ENCODE data around the gene NCAM2.
"Not testable (repeated sequence)": the region's sequence is repeated elsewhere in the genome, so short reads cannot be mapped to it uniquely, and the experiment has no call there.

Gene NCAM2

DNA sequence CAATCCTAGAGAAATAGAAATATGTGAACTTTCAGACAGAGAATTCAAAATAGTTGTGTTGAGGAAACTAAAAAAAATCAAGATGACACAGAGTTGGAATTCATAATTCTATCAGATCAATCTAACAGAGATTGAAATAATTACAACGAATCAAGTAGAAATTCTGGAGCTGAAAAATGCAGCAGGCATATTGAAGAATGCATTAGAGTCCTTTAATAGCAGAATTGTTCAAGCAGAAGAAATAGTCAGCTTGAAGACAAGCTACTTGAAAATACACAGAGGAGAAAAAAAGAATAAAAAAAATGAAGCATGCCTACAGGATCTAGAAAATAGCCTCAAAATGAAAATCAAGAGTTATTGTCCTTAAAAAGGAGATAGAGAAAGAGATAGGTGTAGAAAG is 347.1 kb downstream of the NCAM2 start:
- DNase-seq: no peak

DNA sequence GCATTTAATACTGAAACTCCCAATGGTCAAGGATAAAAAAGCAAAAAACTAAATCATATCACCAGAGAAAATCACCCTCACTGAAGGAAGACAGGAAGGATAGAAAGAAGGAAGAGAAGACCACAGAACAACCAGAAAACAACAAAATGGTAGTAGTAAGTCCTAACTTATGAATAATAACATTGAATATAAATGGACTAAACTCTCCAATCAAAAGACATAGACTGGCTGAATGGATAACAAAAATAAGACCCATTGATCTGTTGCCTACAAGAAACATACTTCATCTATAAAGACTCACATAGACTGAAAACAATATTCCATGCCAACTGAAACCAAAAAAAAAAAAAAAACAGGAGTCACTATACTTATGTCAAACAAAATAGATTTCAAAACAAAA is 347.7 kb downstream of the NCAM2 start:
- no peak for DNase-seq

DNA sequence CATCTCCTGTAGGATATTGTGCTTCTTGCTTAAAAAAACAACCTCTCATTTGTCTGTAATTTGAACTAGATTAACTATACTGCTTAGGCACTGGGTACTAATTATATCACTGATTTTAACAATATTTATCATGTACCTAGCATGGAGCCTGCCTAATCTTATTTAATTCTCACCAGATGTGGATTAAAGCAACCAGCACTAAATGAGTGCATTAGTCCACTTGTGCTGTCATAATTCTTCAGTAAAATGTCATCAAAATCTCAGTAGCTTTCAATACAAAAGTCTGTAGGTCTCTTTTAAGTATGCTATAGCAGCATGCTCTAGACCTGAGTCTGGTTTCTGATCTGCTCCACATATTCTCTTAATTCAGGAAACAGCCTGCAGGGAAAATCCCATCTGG is 368.1 kb downstream of the NCAM2 start:
- DNase-seq: no peak

DNA sequence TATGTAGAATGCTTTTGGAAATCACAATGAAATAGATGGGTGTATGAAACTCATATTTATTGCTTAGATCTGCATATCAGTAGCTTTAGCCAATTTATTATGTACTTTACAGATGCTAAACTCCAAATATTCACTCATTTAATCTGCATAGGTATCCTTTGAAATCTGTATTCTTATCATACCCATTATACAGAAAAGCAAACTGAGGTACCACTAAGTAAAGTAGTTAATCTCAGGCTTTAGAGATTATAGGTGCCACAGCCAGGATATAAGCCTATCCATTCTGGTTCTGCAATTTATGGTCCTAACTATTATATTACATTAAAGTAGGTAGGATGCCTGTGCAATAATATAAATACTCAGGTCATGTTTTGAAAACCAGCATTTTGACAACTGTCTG is 369.4 kb downstream of the NCAM2 start:
- DNase-seq: no peak

DNA sequence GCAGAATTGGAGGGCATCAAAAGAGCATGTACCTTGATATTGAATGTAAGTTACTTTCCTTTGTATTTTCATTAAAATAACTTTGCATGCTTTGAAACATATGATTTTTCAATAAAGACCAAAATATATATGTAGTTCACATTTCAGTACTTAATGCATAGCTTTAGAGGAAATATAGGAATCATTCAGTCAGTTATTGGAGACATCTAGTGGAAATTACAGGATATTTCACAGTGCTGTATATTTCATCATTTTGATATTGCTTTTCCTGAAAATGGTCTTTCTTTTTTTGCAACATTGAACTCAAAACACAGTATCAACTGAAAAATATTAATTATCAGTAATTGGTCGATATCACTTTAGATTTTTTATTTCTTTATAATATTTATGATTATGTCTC is 375.8 kb downstream of the NCAM2 start:
- DNase-seq: peak in 2 of 4 experiments; percentile 3

DNA sequence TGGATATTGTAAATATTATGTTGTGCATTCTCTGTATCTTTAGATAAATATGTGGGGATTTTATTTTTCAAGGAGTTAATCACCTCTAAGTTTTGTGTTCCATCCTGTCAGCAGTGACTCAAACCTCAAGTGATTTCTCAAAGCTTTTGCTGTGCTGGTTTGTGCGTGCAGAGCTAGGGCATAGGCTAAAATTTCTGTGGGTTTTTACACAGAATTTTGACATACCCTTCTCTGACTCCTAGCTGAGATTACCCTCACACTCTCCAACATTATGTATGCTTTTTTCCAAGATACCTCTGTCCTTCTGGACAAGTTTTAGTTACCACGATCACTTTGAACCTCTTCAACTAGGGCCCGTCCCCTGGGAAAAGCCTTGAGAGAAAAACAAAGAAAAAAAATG is 384.9 kb downstream of the NCAM2 start:
- DNase-seq: no peak

DNA sequence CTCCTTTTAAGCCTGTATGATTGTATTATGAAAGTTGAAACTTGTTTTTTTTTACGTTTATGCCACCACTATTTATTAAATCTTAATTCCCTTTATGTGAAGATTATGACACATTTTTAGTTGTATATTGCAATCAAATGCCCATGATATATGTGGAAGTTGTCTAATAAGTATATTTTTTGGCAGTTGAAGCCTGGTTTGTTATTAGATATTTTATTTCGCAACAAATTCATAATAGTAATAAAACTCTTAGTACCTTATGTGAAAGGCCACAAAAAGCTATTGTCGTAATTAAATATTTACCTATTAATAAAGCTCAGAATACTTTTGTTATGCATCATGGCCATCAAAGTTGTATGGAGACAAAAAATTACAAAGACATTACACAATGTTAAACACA is 386.8 kb downstream of the NCAM2 start:
- DNase-seq: no peak

DNA sequence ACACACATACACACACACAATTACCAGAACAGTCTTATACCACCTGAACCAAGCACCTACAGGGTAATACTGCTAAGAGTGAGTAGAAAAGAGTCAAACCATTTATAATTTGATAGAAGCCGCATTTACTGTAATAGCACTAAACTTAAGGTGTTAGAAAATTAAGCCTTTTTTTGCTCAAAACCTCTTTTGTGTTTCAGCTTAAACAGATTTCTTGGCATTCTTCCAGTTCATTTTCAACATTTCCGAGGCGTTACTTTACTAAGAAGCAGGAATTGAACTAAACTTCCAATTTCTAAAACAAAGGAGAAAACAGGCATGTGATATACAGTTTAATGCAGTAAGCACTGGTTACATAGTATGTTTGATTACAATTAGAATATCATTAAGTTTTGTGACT is 387.2 kb downstream of the NCAM2 start:
- DNase-seq: no peak

DNA sequence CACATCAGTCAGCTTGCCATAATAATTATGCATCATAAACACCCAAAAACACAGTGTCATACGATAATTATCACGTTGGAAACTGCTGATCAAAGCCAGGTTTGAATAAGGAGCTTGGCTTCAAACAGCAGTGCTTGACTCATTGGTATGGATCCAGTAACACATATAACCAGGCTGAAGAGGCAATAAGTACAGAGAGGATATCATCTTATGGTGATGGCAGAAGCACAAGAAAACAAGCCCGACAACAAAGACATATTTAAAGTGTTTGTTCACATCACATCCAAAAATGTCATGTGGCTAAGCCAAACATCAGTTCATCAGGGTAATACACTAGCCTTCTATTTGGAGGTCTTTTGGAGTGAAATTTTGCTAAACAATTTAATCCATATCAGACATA is 389.7 kb downstream of the NCAM2 start:
- DNase-seq: no peak

DNA sequence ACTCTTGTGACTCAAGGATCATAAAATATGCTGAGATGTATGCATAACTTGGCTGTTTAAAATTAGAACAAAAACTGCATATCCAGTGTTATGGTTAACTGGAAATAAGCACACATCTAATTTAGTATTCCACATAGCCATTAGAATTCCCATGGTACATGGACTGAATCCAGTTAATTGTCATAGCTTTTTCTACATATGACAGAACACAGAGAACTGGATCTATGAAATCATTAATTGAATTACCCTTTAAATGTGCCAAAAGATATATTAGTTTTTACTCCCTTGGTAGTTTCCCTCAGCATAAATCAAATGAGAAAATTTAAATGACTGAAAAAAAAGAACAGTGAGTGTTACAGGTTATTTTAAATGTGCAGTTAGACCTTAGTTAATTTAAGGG is 395.9 kb downstream of the NCAM2 start:
- DNase-seq: no peak

DNA sequence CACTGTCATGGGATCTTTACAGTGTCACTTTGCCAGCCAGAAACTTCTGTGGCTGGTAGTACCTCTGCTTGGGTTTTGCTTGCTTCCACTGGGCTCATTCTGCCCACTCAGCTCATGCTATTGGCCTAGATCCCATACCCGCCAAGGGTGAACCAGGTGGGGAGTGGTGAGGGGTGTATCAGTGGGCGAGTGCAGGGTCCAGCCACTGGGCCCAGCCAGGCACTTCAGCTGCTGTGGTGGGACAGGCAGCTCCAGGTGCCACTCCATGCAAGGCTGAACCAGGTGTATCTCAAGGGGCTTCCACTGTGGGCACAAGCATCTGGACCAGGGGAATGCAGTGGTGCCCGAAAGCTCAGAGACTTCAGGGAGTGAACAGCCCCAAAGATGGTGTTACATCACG is 398.2 kb downstream of the NCAM2 start:
- DNase-seq: no peak

DNA sequence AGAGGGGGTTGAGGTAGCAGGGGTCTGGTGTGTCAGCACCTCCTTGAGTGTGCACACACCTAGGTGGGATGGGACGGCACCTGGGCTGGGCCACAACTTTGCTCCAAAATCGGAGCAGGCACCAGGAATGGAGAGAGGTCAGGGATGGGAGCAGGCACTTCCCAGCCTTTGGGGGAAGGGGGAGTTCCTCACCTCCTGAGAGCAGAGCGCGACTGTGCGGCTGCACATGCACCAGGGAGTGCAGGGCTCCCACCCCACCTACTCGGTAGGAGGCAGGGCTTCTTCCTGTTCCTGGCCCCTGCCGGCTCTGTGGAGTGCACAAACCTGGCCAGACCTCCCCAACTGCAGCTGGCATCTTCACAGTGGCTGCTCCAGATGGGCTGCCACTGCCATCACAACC is 399.3 kb downstream of the NCAM2 start:
- DNase-seq: no peak

DNA sequence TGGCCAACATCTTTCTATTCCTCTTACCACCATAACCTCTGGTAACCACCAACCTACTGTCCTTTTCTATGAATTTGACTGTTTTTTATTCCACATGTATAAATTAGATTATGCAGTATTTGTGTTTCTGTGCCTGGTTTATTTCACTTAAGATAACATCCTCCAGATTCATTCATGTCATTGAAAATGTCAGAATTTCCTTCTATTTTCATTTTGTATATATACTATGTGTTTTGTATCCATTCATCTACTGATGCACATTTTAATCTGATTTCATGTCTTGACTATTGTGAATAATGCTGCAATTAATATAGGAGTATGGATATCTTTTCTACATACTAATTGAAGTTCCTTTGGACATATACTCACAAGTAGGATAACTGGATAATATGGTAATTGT is 403.2 kb downstream of the NCAM2 start:
- DNase-seq: no peak

DNA sequence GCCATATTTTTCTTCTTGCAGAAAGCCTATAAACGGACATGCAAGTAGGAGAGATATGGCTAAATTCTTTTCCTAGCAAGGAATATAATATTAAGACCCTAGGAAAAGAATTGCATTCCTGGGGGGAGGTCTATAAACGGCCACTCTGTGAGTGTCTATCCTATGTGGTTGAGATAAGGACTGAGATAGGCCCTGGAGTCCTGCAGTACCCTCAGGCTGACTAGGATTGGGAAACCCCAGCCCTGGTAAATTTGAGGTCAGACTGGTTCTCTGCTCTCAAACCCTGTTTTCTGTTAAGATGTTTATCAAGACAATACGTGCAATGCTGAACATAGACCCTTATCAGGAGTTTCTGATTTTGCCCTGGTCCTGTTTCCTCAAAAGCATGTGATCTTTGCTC is 404.0 kb downstream of the NCAM2 start:
- not testable (repeated sequence) for DNase-seq

DNA sequence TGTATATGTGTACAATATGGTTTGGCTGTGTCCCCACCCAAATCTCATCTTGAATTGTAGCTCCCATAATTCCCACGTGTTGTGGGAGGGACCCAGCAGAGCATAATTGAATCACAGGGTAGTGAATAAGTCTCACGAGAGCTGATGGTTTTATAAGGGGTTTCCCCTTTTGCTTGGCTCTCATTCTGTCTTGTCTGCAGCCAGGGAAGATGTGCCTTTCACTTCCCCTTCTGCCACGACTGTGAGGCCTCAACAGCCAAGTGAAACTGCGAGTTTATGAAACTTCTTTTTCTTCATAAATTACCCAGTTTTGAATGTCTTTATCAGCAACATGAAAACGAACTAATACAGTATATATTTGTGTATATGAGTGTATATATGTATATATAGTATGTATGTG is 406.1 kb downstream of the NCAM2 start:
- DNase-seq: peak in 3 of 4 experiments; percentile 6 to 26 (median 14)

DNA sequence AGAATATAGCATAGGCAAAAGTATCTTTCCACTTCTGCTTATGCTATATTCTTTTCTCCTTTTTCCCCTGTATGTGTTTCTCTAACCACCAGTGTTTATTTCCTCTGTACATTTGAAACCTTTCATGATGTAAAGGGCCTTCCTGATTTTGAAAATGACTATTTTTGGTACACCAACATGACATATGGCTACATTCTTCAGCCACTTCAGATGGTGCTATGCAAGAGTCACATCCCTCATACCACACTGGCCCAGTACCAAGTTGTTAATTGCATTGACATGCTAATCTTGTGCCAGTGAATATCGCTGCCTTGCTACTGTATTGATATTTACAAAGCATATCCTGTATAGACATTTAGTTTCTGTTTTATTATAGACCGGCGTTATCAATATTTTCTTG is 408.7 kb downstream of the NCAM2 start:
- DNase-seq: no peak

DNA sequence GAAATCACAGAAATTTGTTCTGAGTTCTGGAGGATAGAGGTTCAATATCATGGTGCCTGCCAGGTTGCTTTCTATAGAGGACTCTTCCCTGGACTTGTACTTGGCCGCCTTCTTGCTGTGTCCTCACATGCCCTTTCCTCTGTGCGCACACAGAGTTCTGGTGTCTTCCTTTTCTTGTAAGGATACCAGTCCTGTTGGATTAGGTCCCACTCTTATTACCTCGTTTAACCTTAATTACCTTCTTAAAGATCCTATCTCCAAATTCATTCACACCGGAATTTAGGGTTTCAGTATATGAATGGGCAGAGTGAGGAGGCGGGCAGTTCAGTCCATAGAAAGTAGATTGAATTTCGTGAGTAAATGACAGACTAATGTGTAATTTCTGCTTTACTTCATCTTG is 413.9 kb downstream of the NCAM2 start:
- no peak for DNase-seq

DNA sequence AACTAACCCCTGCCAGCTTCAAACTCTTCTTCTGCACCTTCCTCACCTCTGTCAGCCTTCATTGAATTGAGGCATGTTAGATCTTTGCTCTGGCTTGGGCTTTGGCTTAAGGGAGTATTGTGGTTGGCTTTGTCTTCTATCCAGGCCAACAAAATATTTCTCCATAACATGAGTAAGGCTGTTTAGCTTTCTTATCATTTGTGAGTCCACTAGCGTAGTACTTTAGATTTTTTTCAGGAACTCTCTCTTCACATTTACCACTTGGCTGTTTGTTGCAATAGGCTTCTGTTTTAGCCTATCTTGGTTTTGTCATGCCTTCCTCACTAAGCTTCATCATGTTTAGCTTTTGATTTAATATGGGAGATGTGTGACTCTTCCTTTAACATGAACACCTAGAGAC is 417.5 kb downstream of the NCAM2 start:
- DNase-seq: no peak

DNA sequence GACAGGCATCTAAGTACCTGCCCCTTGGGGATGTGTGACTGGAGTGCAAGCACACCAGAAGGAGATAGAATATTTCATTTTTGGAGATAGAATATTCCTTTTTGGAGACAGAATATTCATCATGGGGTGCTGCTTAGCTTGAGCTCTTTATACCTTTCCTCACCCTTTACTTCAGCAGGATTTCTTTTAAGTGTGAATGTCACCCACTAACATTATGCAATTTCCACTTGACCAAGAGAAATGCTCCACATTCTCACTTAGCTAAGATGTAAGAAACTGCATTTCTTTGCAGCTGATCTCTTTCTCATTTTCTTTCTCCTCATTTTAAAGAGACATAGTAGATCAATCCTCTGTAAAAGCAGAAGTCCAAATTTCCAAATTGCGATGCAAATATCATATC is 436.7 kb downstream of the NCAM2 start:
- DNase-seq: no peak

DNA sequence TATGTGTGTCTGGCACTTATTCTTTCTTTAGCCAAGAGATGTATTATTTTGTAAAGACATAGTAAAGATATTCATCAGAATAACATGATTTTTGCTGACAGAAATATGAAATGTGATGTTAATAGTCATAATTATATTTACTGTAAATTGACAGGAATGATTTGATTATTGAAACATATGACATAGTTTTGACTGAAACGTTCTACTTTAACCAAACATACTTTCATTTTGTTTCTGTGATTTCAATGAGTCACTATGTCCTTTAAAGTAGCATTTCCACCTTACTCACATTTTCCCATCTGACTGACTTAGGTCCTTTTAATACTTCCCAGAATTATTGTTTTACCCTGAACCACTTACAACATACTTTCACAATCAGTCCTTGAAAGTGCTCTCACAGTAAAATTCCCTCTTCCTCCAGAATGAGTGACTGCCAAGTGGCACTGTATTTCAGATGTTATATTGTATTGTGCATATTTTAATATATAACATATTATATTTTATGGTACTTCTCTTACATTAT is 437.9 kb downstream of the NCAM2 start:
- no peak for DNase-seq

DNA sequence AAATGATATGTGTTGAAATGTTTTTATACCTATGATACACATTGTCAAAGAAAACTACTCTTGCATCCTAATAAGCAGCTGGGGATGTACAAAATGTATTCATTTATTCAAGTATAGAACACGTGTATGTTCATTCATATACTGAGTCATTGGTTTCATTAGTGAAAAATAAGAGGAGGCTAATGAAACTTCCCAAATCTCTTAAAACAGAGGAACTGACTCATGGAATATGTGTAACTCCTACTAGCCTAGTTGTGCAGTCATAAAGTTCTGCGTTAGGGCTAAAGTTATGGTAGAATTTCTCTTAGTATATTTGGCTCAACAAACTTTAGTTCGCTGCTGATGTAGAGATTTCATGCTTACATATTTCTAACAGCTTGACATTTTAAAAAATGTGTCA is 441.6 kb downstream of the NCAM2 start:
- DNase-seq: no peak

DNA sequence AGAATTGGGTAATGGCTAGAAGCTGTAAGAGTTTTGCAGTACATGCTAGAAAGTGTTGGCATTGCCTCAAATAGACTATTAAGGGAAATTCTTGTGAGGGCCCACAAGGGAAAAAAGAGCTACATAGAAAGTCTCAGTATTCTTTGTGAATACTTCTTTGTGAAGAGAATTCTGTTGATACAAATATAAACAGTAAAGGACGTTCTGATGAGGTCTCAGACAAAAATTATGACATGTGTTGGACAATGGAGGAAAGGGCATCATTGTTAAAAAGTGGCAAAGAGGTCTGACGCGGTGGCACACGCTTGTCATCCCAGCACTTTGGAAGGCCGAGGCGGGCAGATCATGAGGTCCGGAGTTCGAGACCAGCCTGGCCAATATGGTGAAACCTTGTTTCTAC is 458.9 kb downstream of the NCAM2 start:
- no peak for DNase-seq

DNA sequence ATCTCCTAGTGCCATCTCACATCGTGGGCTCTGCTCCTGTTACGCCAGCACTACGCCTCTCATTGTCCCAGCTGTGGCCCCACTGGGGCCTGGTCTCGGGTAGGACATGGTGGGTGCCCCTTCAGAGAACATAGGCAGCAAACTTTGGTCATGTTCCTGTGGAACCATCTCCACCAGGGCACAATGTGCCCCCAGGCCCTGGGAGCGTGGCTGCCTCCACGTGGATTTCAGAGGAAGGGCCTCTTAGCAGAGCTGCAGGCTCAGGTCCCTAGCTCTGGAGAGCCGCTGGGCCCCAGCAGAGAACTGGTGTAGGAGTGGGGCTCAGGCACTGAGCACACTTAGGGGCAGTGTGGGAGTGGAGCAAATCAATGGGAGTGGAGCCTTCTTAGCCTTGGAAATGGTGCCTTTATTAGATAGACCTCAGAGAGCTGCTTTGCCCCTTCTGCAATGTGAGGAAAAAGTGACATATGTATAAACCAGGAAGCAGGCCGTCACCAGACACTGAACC is 460.0 kb downstream of the NCAM2 start:
- DNase-seq: no peak

DNA sequence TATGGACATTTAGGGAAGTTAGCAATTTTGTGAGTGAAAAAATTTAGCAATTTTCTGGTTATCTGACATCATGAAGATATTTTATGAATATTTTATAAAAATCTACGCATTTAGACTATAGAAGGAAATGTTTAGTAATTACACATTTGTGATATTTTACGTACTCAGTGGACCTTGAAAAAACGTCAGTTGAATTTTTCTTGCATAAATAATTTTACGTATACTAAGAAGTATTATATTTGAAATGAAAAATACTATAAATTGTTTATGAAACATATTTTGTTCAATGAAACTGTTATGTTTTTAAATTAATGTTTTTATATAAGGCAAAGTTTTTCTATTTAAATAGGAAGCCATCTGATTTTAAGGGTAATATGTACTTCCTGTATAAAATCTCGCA is 462.8 kb downstream of the NCAM2 start:
- DNase-seq: no peak

DNA sequence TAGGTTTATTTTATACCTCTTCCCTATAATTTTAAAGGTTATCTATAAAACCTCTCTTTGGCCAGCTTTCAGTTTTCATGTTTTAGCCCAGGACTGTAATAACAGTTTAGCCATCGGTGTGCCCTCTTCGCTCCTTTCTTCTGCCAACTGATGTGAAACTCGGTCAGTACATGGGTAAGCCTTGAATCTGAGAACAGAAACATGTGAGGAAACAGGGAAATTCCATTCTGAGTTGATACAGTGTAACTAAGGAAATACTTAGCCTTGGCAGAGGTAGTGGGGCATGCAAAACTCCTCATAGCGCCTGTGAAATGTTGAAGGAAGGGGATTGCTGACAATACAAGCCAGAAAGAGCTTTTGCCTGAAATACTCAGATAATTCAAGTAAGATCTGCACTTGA is 465.2 kb downstream of the NCAM2 start:
- no peak for DNase-seq

DNA sequence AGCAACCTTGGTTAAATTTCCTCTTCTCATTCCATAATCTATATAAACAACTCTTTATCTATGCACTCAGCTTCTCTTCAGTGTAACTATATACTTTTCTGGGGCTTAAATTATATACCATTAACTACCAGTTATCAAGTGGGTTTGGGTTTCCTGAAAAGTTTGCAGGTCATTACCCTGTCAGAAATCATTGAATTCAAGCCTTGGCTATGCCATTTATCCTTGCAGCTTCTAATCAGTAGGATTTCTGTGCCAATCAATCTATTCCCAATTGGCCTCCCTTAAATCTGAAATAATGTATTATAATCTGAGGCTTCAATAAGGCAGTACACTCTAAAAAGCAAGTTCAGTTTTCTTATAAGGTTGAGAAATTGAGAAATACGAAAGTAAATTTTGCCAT is 466.5 kb downstream of the NCAM2 start:
- no peak for DNase-seq
